ENCODE data around the gene ANO6. TPM values are rescaled to one million over a fixed set of nuclear protein-coding genes. Genes with fewer than 3 reads are reported as not detected.
A peak's percentile ranks its signal among the peaks of the same experiment; 100 is the strongest.

ANO6 gene
- total RNA-seq, 5 donors from 2014 or later (not counting 1 experiment from before 2014, with no cell fraction given) = 17.9 to 22.5 (median 20.3) TPM

DNA sequence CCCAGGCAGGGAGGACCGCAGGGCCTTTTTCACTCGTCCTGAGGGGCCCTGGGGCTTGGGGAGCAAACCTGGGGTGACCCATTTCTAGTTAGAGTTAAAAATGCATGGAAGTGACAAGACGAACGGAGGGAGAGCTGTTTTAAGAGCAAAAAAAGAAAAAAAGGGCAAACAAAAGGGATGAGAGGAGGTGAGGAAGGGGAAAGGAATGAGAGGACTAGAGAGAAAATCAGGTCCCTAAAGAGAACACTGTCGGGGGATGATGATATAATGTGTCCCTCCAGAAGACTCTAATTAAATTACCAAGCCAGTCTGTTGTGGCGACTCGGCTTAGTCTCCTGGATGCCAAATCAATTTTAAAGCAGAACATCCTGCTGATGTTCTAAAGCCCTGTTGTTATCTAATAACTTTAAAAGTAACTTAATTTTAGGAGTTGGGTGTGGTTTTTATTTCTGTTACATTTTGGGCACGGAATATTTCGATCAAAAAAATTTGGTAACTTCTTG, 1.1 kb downstream of the ANO6 start:
- Mint-ChIP-seq H3K36me3 (no peaks in the 10 kb centered on the region), H3K4me3 (peak overlapping the region; percentile 92 to 97 (median 94)), H3K27me3 (no peaks in the 10 kb centered on the region), H3K27ac (peak overlapping the region; percentile 62 to 85), H3K9me3 (no peaks in the 10 kb centered on the region), H3K4me1 (peaks cover 54 to 69% (median 59%) of the 10 kb centered on the region in 3 donors)
- ATAC-seq (replicated peaks in 1 of 4) (no peak), DNase-seq (no peak)
- peaks cover 22 to 24% of the 10 kb centered on the region in 2 experiments for H3K4me1 ChIP-seq (ENCODE audit: control insufficient read depth in 1 of 2, extremely low read depth in 1 of 2, insufficient read depth in 2 of 2, low read length in 2 of 2)
- CTCF ChIA-PET = interaction anchor here (0.6 to 0.9 kb wide), 3 partner anchors 34 to 529 kb away, joined by 3 read pairs; no protein-coding TSS in a partner anchor
- no peaks in the 10 kb centered on the region for H3K36me3 ChIP-seq (ENCODE audit: control insufficient read depth in 2 of 2, extremely low read depth in 1 of 2, insufficient read depth in 1 of 2, low read length in 1 of 2)
- H3K27ac ChIP-seq (ENCODE audit: low read length) = peak overlapping the region; percentile 49
- H3K9me3 ChIP-seq = no peaks in the 10 kb centered on the region
- 0% methylated on average over 4 of the region's 9 CpGs for WGBS (ENCODE audit: insufficient coverage)
- POLR2A ChIA-PET = no interaction called here
- peak overlapping the region; percentile 85 for H3K4me3 ChIP-seq (ENCODE audit: control insufficient read depth in 1 of 2, extremely low read depth in 1 of 2, low read length in 1 of 2)
- H3K27me3 ChIP-seq (replicated peaks in 1 of 2; ENCODE audit: control insufficient read depth in 2 of 2, extremely low read depth in 1 of 2, insufficient read depth in 2 of 2, low read length in 1 of 2) = no peaks in the 10 kb centered on the region

DNA sequence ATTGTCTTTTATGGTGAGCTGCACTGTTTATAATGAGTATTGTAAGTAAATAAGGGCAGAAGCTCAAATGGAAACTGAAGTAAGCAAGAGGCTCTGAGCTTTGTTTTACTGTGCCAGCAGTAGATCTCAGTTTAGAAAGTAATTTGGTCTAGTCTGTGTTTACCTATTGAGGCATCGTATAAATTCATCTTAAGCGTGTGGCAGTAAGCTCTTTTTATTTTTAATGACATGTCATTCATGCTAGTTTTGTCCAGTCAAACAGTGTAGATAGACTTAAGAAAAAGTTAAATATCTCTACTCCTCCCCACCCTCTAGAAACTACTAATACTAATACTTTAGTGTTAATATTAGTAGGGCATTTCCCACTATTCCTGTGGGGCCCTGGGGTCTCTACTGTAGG, 2.0 kb downstream of the ANO6 start:
- H3K9me3 Mint-ChIP-seq = no peaks in the 10 kb centered on the region
- no peak overlapping the region for H3K27ac ChIP-seq (ENCODE audit: low read length)
- ChIA-PET CTCF (no interaction called here), POLR2A (no interaction called here)
- no peaks in the 10 kb centered on the region for H3K36me3 ChIP-seq (ENCODE audit: control insufficient read depth in 2 of 2, extremely low read depth in 1 of 2, insufficient read depth in 1 of 2, low read length in 1 of 2)
- DNase-seq (no peak), ATAC-seq (replicated peaks in 1 of 4) (no peak)
- no peak overlapping the region for H3K27ac Mint-ChIP-seq
- peaks cover 58 to 70% (median 62%) of the 10 kb centered on the region in 3 donors for H3K4me1 Mint-ChIP-seq
- peak overlapping the region; percentile 92 to 97 (median 94) for H3K4me3 Mint-ChIP-seq
- WGBS (ENCODE audit: insufficient coverage) = 80% methylated on average over 1 of the region's 2 CpGs
- H3K36me3 Mint-ChIP-seq = no peaks in the 10 kb centered on the region
- no peaks in the 10 kb centered on the region for H3K27me3 ChIP-seq (replicated peaks in 1 of 2; ENCODE audit: control insufficient read depth in 2 of 2, extremely low read depth in 1 of 2, insufficient read depth in 2 of 2, low read length in 1 of 2)
- H3K27me3 Mint-ChIP-seq = no peaks in the 10 kb centered on the region
- no peak overlapping the region for H3K4me3 ChIP-seq (ENCODE audit: control insufficient read depth in 1 of 2, extremely low read depth in 1 of 2, low read length in 1 of 2)
- H3K9me3 ChIP-seq = no peaks in the 10 kb centered on the region
- H3K4me1 ChIP-seq (ENCODE audit: control insufficient read depth in 1 of 2, extremely low read depth in 1 of 2, insufficient read depth in 2 of 2, low read length in 2 of 2) = peaks cover 22 to 24% of the 10 kb centered on the region in 2 experiments

DNA sequence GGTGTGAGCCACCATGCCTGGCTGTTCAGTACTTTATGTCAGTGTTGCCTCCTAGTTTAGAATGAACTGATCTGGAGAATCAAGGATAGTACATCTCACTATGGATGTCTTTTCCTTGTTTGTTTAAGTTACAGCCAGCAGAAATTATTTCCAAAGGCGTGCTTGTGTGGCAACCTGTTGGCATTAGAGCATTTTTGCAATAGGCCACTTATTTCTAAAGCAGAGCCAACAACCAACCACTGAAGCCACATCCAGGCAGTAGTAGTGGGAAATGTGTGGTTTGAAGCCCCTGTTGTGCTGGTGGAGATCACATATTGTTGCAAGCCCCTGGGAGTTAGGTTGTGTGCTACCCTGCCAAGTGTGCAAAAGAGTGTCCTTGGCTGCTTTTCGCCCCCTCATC, 3.7 kb downstream of the ANO6 start:
- H3K27ac ChIP-seq (ENCODE audit: low read length) = no peak overlapping the region
- Mint-ChIP-seq H3K9me3 (no peaks in the 10 kb centered on the region), H3K27me3 (no peaks in the 10 kb centered on the region), H3K27ac (no peak overlapping the region), H3K36me3 (no peaks in the 10 kb centered on the region), H3K4me1 (peaks cover 59 to 72% (median 65%) of the 10 kb centered on the region in 3 donors), H3K4me3 (no peak overlapping the region)
- no peaks in the 10 kb centered on the region for H3K27me3 ChIP-seq (replicated peaks in 1 of 2; ENCODE audit: control insufficient read depth in 2 of 2, extremely low read depth in 1 of 2, insufficient read depth in 2 of 2, low read length in 1 of 2)
- ATAC-seq (replicated peaks in 1 of 4) (no peak), DNase-seq (no peak)
- H3K9me3 ChIP-seq = no peaks in the 10 kb centered on the region
- ChIA-PET CTCF (interaction anchor here in 1 of 2 donors (0.7 kb wide), 1 partner anchor 132 kb away, joined by 8 read pairs; no protein-coding TSS in a partner anchor), POLR2A (interaction anchor here in 1 of 2 donors (0.5 to 0.6 kb wide), 3 partner anchors 19 to 432 kb away, joined by 4 to 7 read pairs (median 5); no protein-coding TSS in a partner anchor)
- H3K4me1 ChIP-seq (ENCODE audit: control insufficient read depth in 1 of 2, extremely low read depth in 1 of 2, insufficient read depth in 2 of 2, low read length in 2 of 2) = peaks cover 20 to 23% of the 10 kb centered on the region in 2 experiments
- 100% methylated on average over 1 of the region's 2 CpGs for WGBS (ENCODE audit: insufficient coverage)
- no peaks in the 10 kb centered on the region for H3K36me3 ChIP-seq (ENCODE audit: control insufficient read depth in 2 of 2, extremely low read depth in 1 of 2, insufficient read depth in 1 of 2, low read length in 1 of 2)
- H3K4me3 ChIP-seq (ENCODE audit: control insufficient read depth in 1 of 2, extremely low read depth in 1 of 2, low read length in 1 of 2) = no peak overlapping the region

DNA sequence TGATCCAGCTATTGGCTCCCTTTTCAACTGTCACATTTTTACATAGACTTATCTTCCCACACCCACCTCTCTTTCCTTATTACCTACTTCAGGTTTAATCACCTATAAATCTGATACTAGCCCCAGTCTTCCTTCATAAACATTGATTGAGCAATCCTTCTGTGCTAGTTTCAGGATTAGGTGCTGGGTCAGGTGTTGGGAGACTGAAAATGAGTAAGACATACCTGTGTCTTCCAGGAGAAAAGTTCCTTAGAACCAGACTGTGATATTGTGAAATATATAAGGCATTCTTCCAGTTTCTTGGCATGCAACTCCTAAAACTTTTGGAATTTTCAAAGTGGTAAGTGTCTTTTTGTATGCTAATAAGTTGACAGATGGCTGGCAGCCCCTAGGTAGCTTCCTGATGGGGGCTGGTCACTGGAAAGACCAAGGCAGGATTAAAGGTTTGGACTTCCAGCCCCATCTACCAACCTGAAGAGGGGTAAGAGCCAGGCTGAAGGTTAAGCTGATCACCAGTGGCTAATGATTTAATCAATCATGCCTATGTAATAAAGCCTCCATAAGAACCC, 4.6 kb downstream of the ANO6 start:
- POLR2A ChIA-PET = no interaction called here

DNA sequence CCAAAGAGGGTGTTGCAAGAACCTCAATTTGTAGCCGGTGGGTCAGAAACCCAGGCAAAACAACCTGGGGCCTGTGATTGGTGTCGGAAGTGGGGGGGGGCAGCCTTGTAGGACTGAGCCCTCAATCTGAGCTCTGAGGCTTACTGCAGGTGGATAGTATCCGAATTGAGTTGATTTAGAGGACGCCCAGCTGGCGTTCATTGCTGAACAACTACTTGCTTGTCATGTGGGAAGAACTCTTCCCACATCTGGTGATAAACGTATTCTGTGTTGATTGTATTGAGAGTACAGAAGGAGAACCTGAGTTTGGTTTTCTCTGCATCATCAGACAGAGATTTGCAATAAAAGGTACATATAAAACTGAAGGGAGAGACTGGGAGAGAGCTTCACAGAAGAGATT, 5.1 kb downstream of the ANO6 start:
- H3K27ac Mint-ChIP-seq = no peak overlapping the region
- WGBS (ENCODE audit: insufficient coverage) = 90% methylated on average over 5 of the region's 6 CpGs
- CTCF ChIA-PET = no interaction called here

More for the DNA sequence above, 4.6 kb downstream of the ANO6 start:
- Histone ChIP-seq H3K9me3 (no peaks in the 10 kb centered on the region), H3K27ac (ENCODE audit: low read length) (no peak overlapping the region), H3K4me3 (ENCODE audit: control insufficient read depth in 1 of 2, extremely low read depth in 1 of 2, low read length in 1 of 2) (no peak overlapping the region), H3K36me3 (ENCODE audit: control insufficient read depth in 2 of 2, extremely low read depth in 1 of 2, insufficient read depth in 1 of 2, low read length in 1 of 2) (no peaks in the 10 kb centered on the region), H3K4me1 (ENCODE audit: control insufficient read depth in 1 of 2, extremely low read depth in 1 of 2, insufficient read depth in 2 of 2, low read length in 2 of 2) (peaks cover 20 to 21% of the 10 kb centered on the region in 2 experiments), H3K27me3 (replicated peaks in 1 of 2; ENCODE audit: control insufficient read depth in 2 of 2, extremely low read depth in 1 of 2, insufficient read depth in 2 of 2, low read length in 1 of 2) (no peaks in the 10 kb centered on the region)
- Mint-ChIP-seq H3K4me1 (peaks cover 55 to 67% (median 60%) of the 10 kb centered on the region in 3 donors), H3K9me3 (no peaks in the 10 kb centered on the region), H3K4me3 (no peak overlapping the region), H3K27ac (no peak overlapping the region), H3K27me3 (no peaks in the 10 kb centered on the region), H3K36me3 (no peaks in the 10 kb centered on the region)
- no peak for DNase-seq
- CTCF ChIA-PET = no interaction called here
- ATAC-seq (replicated peaks in 1 of 4) = no peak

DNA sequence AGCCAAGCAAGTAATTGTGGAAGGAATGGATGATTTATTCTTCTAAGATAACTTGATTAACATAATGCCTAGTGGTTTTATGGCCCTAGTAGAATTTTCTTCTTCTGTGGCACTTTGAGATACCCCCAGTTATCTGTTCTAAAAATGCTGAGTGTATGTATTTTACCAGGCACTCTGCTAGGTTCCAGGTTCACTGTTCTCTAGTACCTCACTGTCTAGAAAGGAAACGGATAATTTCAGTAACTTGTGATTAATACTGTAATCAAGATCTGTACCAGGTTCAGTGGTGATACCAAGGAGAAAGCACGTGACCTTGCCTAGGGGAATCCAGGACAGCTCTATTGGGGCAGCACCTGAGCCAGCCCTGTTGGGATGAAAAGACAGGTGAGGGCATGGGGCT, 8.0 kb downstream of the ANO6 start:
- peaks cover 11% of the 10 kb centered on the region for H3K36me3 Mint-ChIP-seq
- Histone ChIP-seq H3K9me3 (no peaks in the 10 kb centered on the region), H3K4me1 (ENCODE audit: control insufficient read depth in 1 of 2, extremely low read depth in 1 of 2, insufficient read depth in 2 of 2, low read length in 2 of 2) (peaks cover 6 to 10% of the 10 kb centered on the region in 2 experiments), H3K4me3 (ENCODE audit: control insufficient read depth in 1 of 2, extremely low read depth in 1 of 2, low read length in 1 of 2) (no peak overlapping the region), H3K27ac (ENCODE audit: low read length) (no peak overlapping the region), H3K27me3 (replicated peaks in 1 of 2; ENCODE audit: control insufficient read depth in 2 of 2, extremely low read depth in 1 of 2, insufficient read depth in 2 of 2, low read length in 1 of 2) (no peaks in the 10 kb centered on the region), H3K36me3 (ENCODE audit: control insufficient read depth in 2 of 2, extremely low read depth in 1 of 2, insufficient read depth in 1 of 2, low read length in 1 of 2) (no peaks in the 10 kb centered on the region)
- H3K4me1 Mint-ChIP-seq = peaks cover 45 to 59% (median 48%) of the 10 kb centered on the region in 3 donors
- ChIA-PET POLR2A (interaction anchor here in 1 of 2 donors (0.5 kb wide), 1 partner anchor 1420 kb away, joined by 3 read pairs; no protein-coding TSS in a partner anchor), CTCF (interaction anchor here in 1 of 2 donors (0.5 kb wide), 1 partner anchor 65 kb away, joined by 4 read pairs; no protein-coding TSS in a partner anchor)
- ATAC-seq (replicated peaks in 1 of 4) = no peak
- no peak for DNase-seq
- no peaks in the 10 kb centered on the region for H3K27me3 Mint-ChIP-seq
- no peak overlapping the region for H3K27ac Mint-ChIP-seq
- H3K9me3 Mint-ChIP-seq = no peaks in the 10 kb centered on the region
- WGBS (ENCODE audit: insufficient coverage) = 60% methylated on average over 1 of the region's 2 CpGs
- no peak overlapping the region for H3K4me3 Mint-ChIP-seq

More for the DNA sequence above, 5.1 kb downstream of the ANO6 start:
- H3K4me3 Mint-ChIP-seq = no peak overlapping the region
- Histone ChIP-seq H3K9me3 (no peaks in the 10 kb centered on the region), H3K36me3 (ENCODE audit: control insufficient read depth in 2 of 2, extremely low read depth in 1 of 2, insufficient read depth in 1 of 2, low read length in 1 of 2) (no peaks in the 10 kb centered on the region), H3K27ac (ENCODE audit: low read length) (no peak overlapping the region), H3K4me1 (ENCODE audit: control insufficient read depth in 1 of 2, extremely low read depth in 1 of 2, insufficient read depth in 2 of 2, low read length in 2 of 2) (peaks cover 20 to 21% of the 10 kb centered on the region in 2 experiments), H3K4me3 (ENCODE audit: control insufficient read depth in 1 of 2, extremely low read depth in 1 of 2, low read length in 1 of 2) (no peak overlapping the region), H3K27me3 (replicated peaks in 1 of 2; ENCODE audit: control insufficient read depth in 2 of 2, extremely low read depth in 1 of 2, insufficient read depth in 2 of 2, low read length in 1 of 2) (no peaks in the 10 kb centered on the region)
- no peaks in the 10 kb centered on the region for H3K27me3 Mint-ChIP-seq
- H3K4me1 Mint-ChIP-seq = peaks cover 55 to 63% (median 58%) of the 10 kb centered on the region in 3 donors
- no peak for DNase-seq
- no peak for ATAC-seq (replicated peaks in 1 of 4)
- POLR2A ChIA-PET = interaction anchor here in 1 of 2 donors (0.7 kb wide), 1 partner anchor 314 kb away, joined by 7 read pairs; no protein-coding TSS in a partner anchor
- no peaks in the 10 kb centered on the region for H3K36me3 Mint-ChIP-seq
- H3K9me3 Mint-ChIP-seq = no peaks in the 10 kb centered on the region
